Measurements from ENCODE around the gene TMEM170B. TPM values are rescaled to one million over a fixed set of nuclear protein-coding genes. Genes with fewer than 3 reads are reported as not detected.

Gene TMEM170B
- total RNA-seq, 1 experiment from 2014 or later, result 3.9 TPM

- BruUV-seq (replicated peaks), result no TSS peak
- H3K9me2 ChIP-seq (ENCODE audit: insufficient read depth), result no peaks in the 10 kb centered on the region
- H3K36me3 ChIP-seq (ENCODE audit: low read depth), result no peaks in the 10 kb centered on the region
- no peak overlapping the region for H3K4me2 ChIP-seq
- no peak overlapping the region for H3K27ac ChIP-seq
- H3K27me3 ChIP-seq (ENCODE audit: insufficient read depth, low read depth), result no peaks in the 10 kb centered on the region
- no peaks in the 10 kb centered on the region for H3F3A ChIP-seq (ENCODE audit: insufficient read depth, low read depth)
- intact Hi-C loops (cut with micrococcal nuclease; ENCODE audit: unreplicated experiment), result no loop called here
- ChIA-PET CTCF (no interaction called here), POLR2A (ENCODE audit: unreplicated experiment) (interaction anchor here (0.7 kb wide), 1 partner anchor 748 kb away, joined by 3 read pairs; no protein-coding TSS in a partner anchor)
- H4K20me1 ChIP-seq (ENCODE audit: insufficient read depth), result no peaks in the 10 kb centered on the region
- TF ChIP-seq, protein P1, sequence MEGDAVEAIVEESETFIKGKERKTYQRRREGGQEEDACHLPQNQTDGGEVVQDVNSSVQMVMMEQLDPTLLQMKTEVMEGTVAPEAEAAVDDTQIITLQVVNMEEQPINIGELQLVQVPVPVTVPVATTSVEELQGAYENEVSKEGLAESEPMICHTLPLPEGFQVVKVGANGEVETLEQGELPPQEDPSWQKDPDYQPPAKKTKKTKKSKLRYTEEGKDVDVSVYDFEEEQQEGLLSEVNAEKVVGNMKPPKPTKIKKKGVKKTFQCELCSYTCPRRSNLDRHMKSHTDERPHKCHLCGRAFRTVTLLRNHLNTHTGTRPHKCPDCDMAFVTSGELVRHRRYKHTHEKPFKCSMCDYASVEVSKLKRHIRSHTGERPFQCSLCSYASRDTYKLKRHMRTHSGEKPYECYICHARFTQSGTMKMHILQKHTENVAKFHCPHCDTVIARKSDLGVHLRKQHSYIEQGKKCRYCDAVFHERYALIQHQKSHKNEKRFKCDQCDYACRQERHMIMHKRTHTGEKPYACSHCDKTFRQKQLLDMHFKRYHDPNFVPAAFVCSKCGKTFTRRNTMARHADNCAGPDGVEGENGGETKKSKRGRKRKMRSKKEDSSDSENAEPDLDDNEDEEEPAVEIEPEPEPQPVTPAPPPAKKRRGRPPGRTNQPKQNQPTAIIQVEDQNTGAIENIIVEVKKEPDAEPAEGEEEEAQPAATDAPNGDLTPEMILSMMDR (conservative IDR thresholded peaks at IDR 0.05), result no peak
- TF ChIP-seq EZH2 (IDR thresholded peaks at IDR 0.05; ENCODE audit: low read depth), result no peak
- H3K4me3 ChIP-seq, result no peak overlapping the region
- no peaks in the 10 kb centered on the region for H3K9me3 ChIP-seq (ENCODE audit: insufficient read depth, low read depth)
- no peak for DNase-seq
- H2AFZ ChIP-seq, result no peak overlapping the region
- no peaks in the 10 kb centered on the region for H3K4me1 ChIP-seq (replicated peaks; ENCODE audit: insufficient read depth)
- H3K79me2 ChIP-seq (ENCODE audit: low read depth), result no peaks in the 10 kb centered on the region
Measured at GRCh38 chr6:11623272-11623671, 85.7 kb downstream of the TMEM170B start.

GRCh38 chr6:11625302-11625701, 87.8 kb downstream of the TMEM170B start:
- no peaks in the 10 kb centered on the region for H3F3A ChIP-seq (ENCODE audit: insufficient read depth, low read depth)
- TF ChIP-seq, protein P1 (conservative IDR thresholded peaks at IDR 0.05), result no peak
- TF ChIP-seq EZH2 (IDR thresholded peaks at IDR 0.05; ENCODE audit: low read depth), result no peak
- no peak overlapping the region for H3K4me3 ChIP-seq
- CTCF ChIA-PET, result no interaction called here
- no peaks in the 10 kb centered on the region for H3K79me2 ChIP-seq (ENCODE audit: low read depth)
- intact Hi-C loops (cut with micrococcal nuclease; ENCODE audit: unreplicated experiment), result no loop called here
- H3K4me1 ChIP-seq (replicated peaks; ENCODE audit: insufficient read depth), result no peaks in the 10 kb centered on the region
- no peaks in the 10 kb centered on the region for H3K27me3 ChIP-seq (ENCODE audit: insufficient read depth, low read depth)
- POLR2A ChIA-PET (ENCODE audit: unreplicated experiment), result no interaction called here
- no peaks in the 10 kb centered on the region for H3K9me2 ChIP-seq (ENCODE audit: insufficient read depth)
- no peak overlapping the region for H3K27ac ChIP-seq
- DNase-seq, result no peak
- H2AFZ ChIP-seq, result no peak overlapping the region
- BruUV-seq (replicated peaks), result no TSS peak
- H3K36me3 ChIP-seq (ENCODE audit: low read depth), result no peaks in the 10 kb centered on the region
- no peaks in the 10 kb centered on the region for H4K20me1 ChIP-seq (ENCODE audit: insufficient read depth)
- H3K9me3 ChIP-seq (ENCODE audit: insufficient read depth, low read depth), result no peaks in the 10 kb centered on the region
- no peak overlapping the region for H3K4me2 ChIP-seq

DNA sequence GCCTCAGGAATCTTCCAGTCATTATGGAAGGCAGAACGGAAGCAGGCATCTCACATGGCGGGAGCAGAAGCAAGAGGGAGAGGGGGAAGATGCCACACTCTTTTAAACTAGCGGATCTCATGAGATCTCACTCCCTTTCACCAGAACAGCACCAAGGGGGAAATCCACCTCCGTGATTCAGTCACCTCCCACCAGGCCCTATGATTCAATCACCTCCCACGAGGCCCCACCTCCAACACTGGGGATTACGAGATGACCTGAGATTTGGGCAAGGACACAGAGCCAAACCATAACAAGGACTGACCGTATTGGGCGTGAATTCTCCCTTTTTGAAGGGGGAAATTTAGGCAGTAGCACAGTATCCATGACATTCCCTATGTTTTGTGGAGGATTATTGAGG, 88.8 kb downstream of the TMEM170B start:
- H3K4me2 ChIP-seq, result no peak overlapping the region
- POLR2A ChIA-PET (ENCODE audit: unreplicated experiment), result no interaction called here
- intact Hi-C loops (cut with micrococcal nuclease; ENCODE audit: unreplicated experiment), result no loop called here
- no peak for DNase-seq
- no peaks in the 10 kb centered on the region for H3K36me3 ChIP-seq (ENCODE audit: low read depth)
- CTCF ChIA-PET, result no interaction called here
- H3K27me3 ChIP-seq (ENCODE audit: insufficient read depth, low read depth), result no peaks in the 10 kb centered on the region
- no peak overlapping the region for H3K4me3 ChIP-seq
- no peaks in the 10 kb centered on the region for H3K79me2 ChIP-seq (ENCODE audit: low read depth)
- no peaks in the 10 kb centered on the region for H4K20me1 ChIP-seq (ENCODE audit: insufficient read depth)
- no peaks in the 10 kb centered on the region for H3K9me3 ChIP-seq (ENCODE audit: insufficient read depth, low read depth)
- no peaks in the 10 kb centered on the region for H3K4me1 ChIP-seq (replicated peaks; ENCODE audit: insufficient read depth)
- H3K27ac ChIP-seq, result no peak overlapping the region
- no peaks in the 10 kb centered on the region for H3F3A ChIP-seq (ENCODE audit: insufficient read depth, low read depth)
- no peak overlapping the region for H2AFZ ChIP-seq
- no TSS peak for BruUV-seq (replicated peaks)
- no peaks in the 10 kb centered on the region for H3K9me2 ChIP-seq (ENCODE audit: insufficient read depth)
- no peak for TF ChIP-seq EZH2 (IDR thresholded peaks at IDR 0.05; ENCODE audit: low read depth)
- TF ChIP-seq, protein P1 (conservative IDR thresholded peaks at IDR 0.05), result no peak

Data from PC-9 (cell line).